ENCODE measurements around the gene MUTYH.

- no peak for TF ChIP-seq CTCF (conservative IDR thresholded peaks at IDR 0.05; ENCODE audit: low read length)
- no peak for TF ChIP-seq EZH2phosphoT487 (IDR thresholded peaks at IDR 0.05; ENCODE audit: borderline replicate concordance, low read depth, low read length)
Measured at GRCh38 chr1:45328680-45329079, 11.6 kb downstream of the MUTYH start.
